HG03354 (cell line): Measurements from ENCODE around the gene HMCES.
"Not testable (repeated sequence)": the region's sequence is repeated elsewhere in the genome, so short reads cannot be mapped to it uniquely, and the experiment has no call there.

ENCODE experiments used
- ATAC-seq: cut with Tn5 transposase; IDR thresholded peaks from one replicate; pipeline ENCODE4 v1.9.1; 2021; ENCODE audit warnings: mild to moderate bottlenecking; ENCODE audit not compliant: unreplicated experiment, poor library complexity, severe bottlenecking

Gene HMCES

DNA sequence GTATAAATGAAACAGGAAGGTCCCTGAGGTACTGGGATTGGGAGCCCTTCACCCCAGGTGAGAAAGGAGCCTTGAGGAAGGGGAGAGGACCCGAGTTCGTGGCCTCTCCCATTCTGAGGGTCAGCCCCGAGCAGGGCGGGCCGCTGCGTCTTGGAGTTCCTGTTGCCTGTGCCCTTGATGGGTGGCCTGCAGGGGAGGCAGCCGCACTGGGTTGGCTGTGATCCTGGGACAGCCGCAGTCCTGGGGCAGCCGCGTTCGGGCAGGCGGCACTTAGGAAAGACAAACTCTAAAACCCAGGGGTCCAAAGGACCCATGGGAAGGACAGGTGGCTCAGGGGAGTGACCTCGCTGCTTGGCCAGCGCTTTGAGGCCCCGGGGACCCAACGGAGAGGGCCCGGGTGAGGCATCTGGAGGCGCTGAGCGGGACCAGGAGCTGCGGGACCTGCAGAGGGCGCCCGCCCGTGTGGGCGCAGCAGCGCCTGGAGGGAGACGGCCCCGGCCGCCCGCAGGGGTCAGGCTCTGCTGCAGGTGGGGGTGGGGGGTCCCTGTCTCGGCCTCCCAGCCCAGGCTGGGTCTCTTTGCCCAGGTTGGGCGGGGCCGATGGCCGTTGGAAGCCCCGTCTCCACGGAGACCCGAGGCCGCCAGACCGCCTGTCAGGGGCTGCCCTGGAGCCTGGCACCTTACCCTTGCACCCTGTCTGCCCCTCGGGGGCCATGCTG, 65.1 kb downstream of the HMCES start:
- no peak for ATAC-seq

DNA sequence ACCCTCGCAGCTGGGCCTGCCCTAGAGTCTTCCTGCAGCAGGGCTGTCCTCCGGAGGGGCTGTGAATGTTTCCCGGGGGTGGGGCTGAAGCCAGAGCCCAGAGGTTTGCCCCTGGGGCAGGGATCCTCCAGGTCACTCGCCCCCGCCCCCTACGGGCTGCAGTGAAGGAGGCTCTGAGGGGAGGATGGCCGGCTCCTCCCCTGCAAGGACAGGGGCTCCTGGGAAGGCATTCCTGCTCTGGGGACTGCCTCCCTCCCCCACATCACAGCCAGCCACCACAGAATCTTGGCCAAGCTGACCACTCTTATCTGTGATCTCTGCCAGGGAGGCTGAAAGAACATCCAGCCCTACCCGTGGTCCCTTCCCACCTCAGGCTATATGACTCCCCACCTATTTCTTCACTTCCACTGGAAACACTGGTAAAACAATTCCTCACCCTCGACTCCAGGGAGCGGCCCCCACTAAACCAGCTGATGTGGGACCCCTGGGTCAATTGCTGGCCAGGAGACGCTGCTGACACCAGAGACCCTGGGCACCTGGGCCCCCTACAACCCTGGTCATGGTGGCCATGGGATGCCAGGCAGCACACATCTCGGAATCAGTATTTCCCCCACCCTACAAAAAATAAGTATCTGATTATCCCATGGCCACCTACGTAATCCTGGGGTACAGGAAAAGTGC, 66.0 kb downstream of the HMCES start:
- no peak for ATAC-seq

DNA sequence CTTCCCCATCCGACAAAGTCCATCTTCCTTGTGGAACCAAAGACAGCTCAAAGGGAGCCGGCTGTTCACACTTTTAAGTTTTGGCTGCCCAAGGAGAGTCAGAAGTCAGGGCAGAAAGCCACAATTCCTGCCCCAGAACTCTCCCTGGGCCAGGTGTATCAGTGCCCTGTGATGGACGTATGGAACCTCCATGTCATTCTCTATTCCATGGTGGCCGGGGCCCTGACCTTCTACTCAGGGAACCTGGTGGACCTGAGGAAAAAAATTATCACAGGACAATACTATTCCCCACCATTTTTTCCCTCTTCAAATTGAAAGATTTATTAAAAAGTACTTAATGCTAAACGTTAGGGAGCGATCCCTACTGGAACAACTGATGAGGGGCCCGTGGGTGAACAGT, 66.6 kb downstream of the HMCES start:
- ATAC-seq, result no peak

DNA sequence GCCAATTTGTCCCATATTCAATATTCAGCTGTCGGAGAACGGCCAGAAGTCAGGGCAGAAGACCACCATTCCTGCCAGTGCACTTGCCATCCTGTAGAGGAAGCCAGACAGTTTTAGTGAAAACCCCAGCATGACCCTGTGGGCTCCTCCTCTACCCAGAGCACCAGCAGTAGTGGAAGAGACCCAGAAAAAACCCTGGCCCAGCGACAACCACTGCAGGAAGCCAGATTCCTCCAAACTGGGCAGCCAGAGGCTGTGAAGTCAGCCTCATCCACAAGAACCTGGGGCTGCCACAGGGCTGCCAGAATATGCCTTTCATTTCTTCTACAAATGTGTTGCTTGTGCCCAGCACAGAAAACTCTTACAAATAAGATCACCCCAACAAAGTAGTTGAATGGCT, 67.3 kb downstream of the HMCES start:
- ATAC-seq, result no peak

GRCh38 chr3:129346695-129347457, 68.2 kb downstream of the HMCES start:
- ATAC-seq, result no peak

GRCh38 chr3:129347458-129347845, 68.8 kb downstream of the HMCES start:
- ATAC-seq, result no peak

DNA sequence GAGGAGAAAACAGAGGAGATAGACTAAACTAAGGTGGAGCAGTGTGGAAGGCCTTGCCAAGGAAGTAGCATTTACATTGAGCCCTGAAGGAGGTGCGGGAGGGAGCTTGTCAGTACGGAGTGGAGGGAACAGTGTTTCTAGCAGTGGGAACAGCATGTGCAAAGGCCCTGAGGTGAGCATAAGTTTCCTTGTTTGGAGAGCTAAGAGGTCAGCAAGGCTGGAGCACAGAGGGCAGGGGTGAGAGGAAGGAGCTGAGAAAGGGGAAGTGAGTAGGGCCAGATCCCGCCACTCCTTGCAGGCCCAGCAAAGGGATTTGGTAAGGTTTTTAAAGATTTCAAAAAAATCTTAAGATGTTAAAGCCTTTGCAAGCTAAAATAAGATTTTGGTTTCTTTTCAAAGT, 70.1 kb downstream of the HMCES start:
- ATAC-seq, result no peak

DNA sequence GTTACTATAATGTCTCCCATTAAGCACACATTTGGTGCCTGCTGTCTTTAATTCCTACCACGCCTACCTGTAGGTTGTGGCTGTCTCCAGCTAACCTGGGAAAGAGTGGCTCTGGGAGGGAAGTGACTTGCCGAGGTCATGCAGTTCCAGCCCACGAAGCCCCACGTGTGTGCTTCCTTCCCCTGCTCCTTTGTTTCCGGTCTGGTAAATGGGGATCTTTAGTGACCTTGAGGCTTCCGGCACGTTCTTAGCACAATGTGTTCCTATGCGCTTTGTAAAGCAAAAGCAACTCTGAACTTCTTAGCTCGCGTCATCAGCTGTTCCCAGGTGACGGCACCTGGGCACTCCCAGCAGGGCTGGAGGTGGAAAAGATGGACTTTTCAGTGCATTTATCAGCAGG, 70.5 kb downstream of the HMCES start:
- ATAC-seq, result not testable (repeated sequence)

DNA sequence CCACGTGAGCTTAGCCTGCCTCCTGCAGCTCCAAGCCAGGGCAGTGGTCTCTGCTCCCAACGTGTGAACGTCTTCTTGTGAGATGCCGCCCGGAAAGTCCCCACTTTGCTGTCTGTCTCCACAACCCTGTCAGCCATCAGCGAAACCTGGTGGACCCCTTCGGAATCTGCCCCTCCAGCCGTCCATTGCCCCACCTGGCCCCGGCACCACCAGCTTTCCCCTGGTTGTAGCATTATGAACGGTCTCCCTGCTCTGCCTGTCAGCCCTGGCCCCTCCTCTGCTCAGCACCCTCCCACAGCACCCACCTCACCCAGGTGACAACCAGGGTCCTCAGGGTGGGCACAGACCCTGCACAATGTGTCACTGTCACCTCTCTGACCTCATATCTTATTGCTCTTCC, 71.1 kb downstream of the HMCES start:
- no peak for ATAC-seq

- no peak for ATAC-seq
Measured at GRCh38 chr3:129352045-129352444, 73.4 kb downstream of the HMCES start.

GRCh38 chr3:129352650-129353588, 74.2 kb downstream of the HMCES start:
- no peak for ATAC-seq

DNA sequence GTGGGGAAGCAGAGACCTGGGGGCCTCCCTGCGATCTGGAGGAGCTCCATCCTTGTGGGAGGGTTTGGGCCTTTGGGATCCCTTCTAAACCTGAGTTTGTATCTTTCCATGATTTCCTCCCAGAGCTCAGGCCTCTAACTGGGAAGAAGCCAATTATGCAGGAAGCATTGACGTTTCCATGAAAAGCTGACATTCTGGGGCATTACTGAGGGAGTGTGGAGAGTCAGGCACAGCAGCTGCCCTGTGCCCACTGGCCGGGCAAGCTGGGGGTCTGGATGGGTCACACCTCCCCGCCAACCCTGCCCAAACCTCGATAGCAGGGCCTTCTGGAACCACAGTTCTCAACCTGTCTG, 74.9 kb downstream of the HMCES start:
- ATAC-seq, result no peak
